ENCODE data around the gene CARD11. TPM values are rescaled to one million over a fixed set of nuclear protein-coding genes. Genes with fewer than 3 reads are reported as not detected.

CARD11 gene
- total and polyA plus RNA-seq, 2 of the 4 experiments (the other 2 are of a cell fraction): 0.18 to 0.26 TPM

DNA sequence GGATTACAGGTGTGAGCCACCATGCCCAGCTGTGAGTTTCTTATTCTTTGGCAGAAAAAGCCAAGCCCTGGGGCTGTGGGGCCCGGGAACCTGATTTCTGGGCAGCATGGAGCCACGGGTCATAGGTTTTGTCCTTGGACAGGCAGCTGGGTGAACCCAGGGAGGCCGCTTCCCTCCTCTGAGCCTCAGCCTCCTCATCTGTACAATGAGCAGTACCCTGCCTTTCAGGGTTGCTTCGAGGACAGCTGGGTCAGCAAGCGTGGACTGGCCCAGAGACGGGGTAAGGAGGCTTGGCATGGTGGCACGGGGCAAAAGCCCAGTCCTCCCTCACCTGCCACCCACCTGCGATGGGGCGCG, 115.4 kb downstream of the CARD11 start:
- no peak for DNase-seq
- intact Hi-C loops (cut with micrococcal nuclease): no loop called here
- WGBS, 2 experiments (ENCODE audit: extremely low coverage in 2 of 2, insufficient read length in 1 of 2): 96% methylated on average over 4 of the region's 10 CpGs; no CpG with 5 or more reads in 1 of the 2 experiments

More for the DNA sequence above, 115.4 kb downstream of the CARD11 start:
- CTCF ChIA-PET: no interaction called here
- no peak overlapping the region for H4K8ac ChIP-seq (ENCODE audit: low read depth in 2 of 2, low read length in 2 of 2)
- no peaks in the 10 kb centered on the region for H3K36me3 ChIP-seq (ENCODE audit: control insufficient read depth, insufficient read depth, low read length)
- H3K79me1 ChIP-seq (ENCODE audit: low read depth in 1 of 2, low read length in 2 of 2): no peaks in the 10 kb centered on the region
- no peak overlapping the region for H4K91ac ChIP-seq (ENCODE audit: insufficient read depth, low read depth, low read length)
- no peak for ATAC-seq (ENCODE audit: low read depth)
- H2AK5ac ChIP-seq (ENCODE audit: low read depth, low read length): no peak overlapping the region
- no peak overlapping the region for H3K27ac ChIP-seq (ENCODE audit: insufficient read depth, low read length)
- no peak overlapping the region for H3K18ac ChIP-seq (ENCODE audit: low read depth, low read length)
- in situ Hi-C loops (cut with MboI; ENCODE audit: low sequenced_read_pairs): no loop called here
- no peaks in the 10 kb centered on the region for H4K20me1 ChIP-seq (ENCODE audit: insufficient read depth, low read length)
- H2AFZ ChIP-seq (replicated peaks; ENCODE audit: low read length, poor library complexity): peak overlapping the region; percentile 49
- no peaks in the 10 kb centered on the region for H3K9me1 ChIP-seq (ENCODE audit: insufficient read depth, low read length)
- dilution Hi-C loops (cut with HindIII; ENCODE audit: low sequenced_read_pairs, unreplicated experiment): no loop called here
- no peaks in the 10 kb centered on the region for H3K4me1 ChIP-seq (ENCODE audit: control insufficient read depth, insufficient read depth, low read length)
- POLR2A ChIA-PET (ENCODE audit: unreplicated experiment): no interaction called here
- no peak overlapping the region for H3K4me2 ChIP-seq (ENCODE audit: low read depth, low read length)
- H3K9me3 ChIP-seq (ENCODE audit: control insufficient read depth, insufficient read depth, low read length): no peaks in the 10 kb centered on the region
- H3K23ac ChIP-seq (ENCODE audit: low read depth, low read length): no peak overlapping the region
- no peak overlapping the region for H4K5ac ChIP-seq (ENCODE audit: low read depth, low read length)
- BruUV-seq (replicated peaks): no TSS peak
- no peak overlapping the region for H2BK5ac ChIP-seq (ENCODE audit: low read depth, low read length, poor library complexity, severe bottlenecking)
- H2BK120ac ChIP-seq (ENCODE audit: low read depth, low read length): no peak overlapping the region
- TF ChIP-seq CEBPB (IDR thresholded peaks at IDR 0.05; ENCODE audit: low read depth, low read length) (no peak), USF2 (IDR thresholded peaks at IDR 0.05; ENCODE audit: low read depth, low read length) (no peak), POLR2A (IDR thresholded peaks at IDR 0.05; ENCODE audit: low read depth, low read length) (no peak), NFE2L2 (IDR thresholded peaks at IDR 0.05; ENCODE audit: low read depth, low read length) (no peak), BHLHE40 (IDR thresholded peaks at IDR 0.05; ENCODE audit: low read depth, low read length) (no peak), FOS (IDR thresholded peaks at IDR 0.05; ENCODE audit: low read depth, low read length) (no peak), RCOR1 (IDR thresholded peaks at IDR 0.05; ENCODE audit: insufficient replicate concordance, low read length) (no peak), CHD1 (IDR thresholded peaks at IDR 0.05; ENCODE audit: low read depth, low read length) (no peak), MXI1 (IDR thresholded peaks at IDR 0.05; ENCODE audit: borderline replicate concordance, low read depth, low read length) (no peak), SMC3 (IDR thresholded peaks at IDR 0.05; ENCODE audit: low read depth, low read length) (no peak), RFX5 (IDR thresholded peaks at IDR 0.05; ENCODE audit: low read depth, low read length) (no peak)
- TF ChIP-seq, protein P1, sequence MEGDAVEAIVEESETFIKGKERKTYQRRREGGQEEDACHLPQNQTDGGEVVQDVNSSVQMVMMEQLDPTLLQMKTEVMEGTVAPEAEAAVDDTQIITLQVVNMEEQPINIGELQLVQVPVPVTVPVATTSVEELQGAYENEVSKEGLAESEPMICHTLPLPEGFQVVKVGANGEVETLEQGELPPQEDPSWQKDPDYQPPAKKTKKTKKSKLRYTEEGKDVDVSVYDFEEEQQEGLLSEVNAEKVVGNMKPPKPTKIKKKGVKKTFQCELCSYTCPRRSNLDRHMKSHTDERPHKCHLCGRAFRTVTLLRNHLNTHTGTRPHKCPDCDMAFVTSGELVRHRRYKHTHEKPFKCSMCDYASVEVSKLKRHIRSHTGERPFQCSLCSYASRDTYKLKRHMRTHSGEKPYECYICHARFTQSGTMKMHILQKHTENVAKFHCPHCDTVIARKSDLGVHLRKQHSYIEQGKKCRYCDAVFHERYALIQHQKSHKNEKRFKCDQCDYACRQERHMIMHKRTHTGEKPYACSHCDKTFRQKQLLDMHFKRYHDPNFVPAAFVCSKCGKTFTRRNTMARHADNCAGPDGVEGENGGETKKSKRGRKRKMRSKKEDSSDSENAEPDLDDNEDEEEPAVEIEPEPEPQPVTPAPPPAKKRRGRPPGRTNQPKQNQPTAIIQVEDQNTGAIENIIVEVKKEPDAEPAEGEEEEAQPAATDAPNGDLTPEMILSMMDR (conservative IDR thresholded peaks at IDR 0.05; ENCODE audit: low read depth, low read length): no peak
- no peak overlapping the region for H2AK9ac ChIP-seq (replicated peaks; ENCODE audit: low read depth, low read length, poor library complexity)
- H3K14ac ChIP-seq (replicated peaks; ENCODE audit: low read depth, low read length): no peak overlapping the region
- H3K4ac ChIP-seq (ENCODE audit: low read depth, low read length): no peak overlapping the region
- H3K4me3 ChIP-seq (ENCODE audit: insufficient read depth, low read depth, low read length): no peak overlapping the region
- no peak overlapping the region for H3K56ac ChIP-seq (ENCODE audit: extremely low read depth, insufficient read depth, low read length)
- no peak overlapping the region for H2BK20ac ChIP-seq (ENCODE audit: low read depth, low read length)
- peaks cover 27% of the 10 kb centered on the region; the same call in 1 of the 2 replicates for H3K27me3 ChIP-seq (ENCODE audit: control insufficient read depth, insufficient read depth, low read length)
- H2BK15ac ChIP-seq (ENCODE audit: low read depth, low read length): no peak overlapping the region
- no peak overlapping the region for H3K9ac ChIP-seq (ENCODE audit: low read depth, low read length)

Measured in IMR-90 (cell line).